ENCODE results near the gene IGF1. TPM values are rescaled to one million over a fixed set of nuclear protein-coding genes. Genes with fewer than 3 reads are reported as not detected.
"Not testable (repeated sequence)": the region's sequence is repeated elsewhere in the genome, so short reads cannot be mapped to it uniquely, and the experiment has no call there.

IGF1 gene
- total RNA-seq, 2 donors from 2014 or later, result 1.0 TPM; not detected in 1

GRCh38 chr12:102462386-102462785 is 18.0 kb downstream of the IGF1 start:
- ATAC-seq (replicated peaks), result no peak
- no peak overlapping the region for H3K27ac Mint-ChIP-seq
- H3K4me1 Mint-ChIP-seq, result no peaks in the 10 kb centered on the region
- no peaks in the 10 kb centered on the region for H3K36me3 Mint-ChIP-seq (ENCODE audit: low read depth)
- H3K4me3 Mint-ChIP-seq, result no peak overlapping the region
- peaks cover 4% of the 10 kb centered on the region for H3K9me3 Mint-ChIP-seq
- peaks cover 12% of the 10 kb centered on the region for H3K27me3 Mint-ChIP-seq

GRCh38 chr12:102461501-102461900 is 18.9 kb downstream of the IGF1 start:
- Mint-ChIP-seq H3K4me1 (no peaks in the 10 kb centered on the region), H3K27ac (no peak overlapping the region), H3K36me3 (ENCODE audit: low read depth) (no peaks in the 10 kb centered on the region), H3K27me3 (peaks cover 11% of the 10 kb centered on the region), H3K9me3 (peaks cover 4% of the 10 kb centered on the region), H3K4me3 (no peak overlapping the region)
- ATAC-seq (replicated peaks), result no peak

- Mint-ChIP-seq H3K4me3 (no peak overlapping the region), H3K27me3 (peaks cover 9% of the 10 kb centered on the region), H3K4me1 (no peaks in the 10 kb centered on the region), H3K9me3 (peaks cover 4% of the 10 kb centered on the region), H3K27ac (no peak overlapping the region), H3K36me3 (ENCODE audit: low read depth) (no peaks in the 10 kb centered on the region)
- no peak for ATAC-seq (replicated peaks)
Observed at GRCh38 chr12:102459314-102459713, 21.0 kb downstream of the IGF1 start.

- peaks cover 11% of the 10 kb centered on the region for H3K9me3 Mint-ChIP-seq
- ATAC-seq (replicated peaks), result no peak
- H3K36me3 Mint-ChIP-seq (ENCODE audit: low read depth), result no peaks in the 10 kb centered on the region
- H3K27ac Mint-ChIP-seq, result no peak overlapping the region
- H3K4me3 Mint-ChIP-seq, result no peak overlapping the region
- no peaks in the 10 kb centered on the region for H3K4me1 Mint-ChIP-seq
- peaks cover 9% of the 10 kb centered on the region for H3K27me3 Mint-ChIP-seq
Observed at GRCh38 chr12:102454808-102455760, 25.3 kb downstream of the IGF1 start.

GRCh38 chr12:102454330-102454729 is 26.0 kb downstream of the IGF1 start:
- H3K36me3 Mint-ChIP-seq (ENCODE audit: low read depth), result no peaks in the 10 kb centered on the region
- H3K27me3 Mint-ChIP-seq, result peaks cover 5% of the 10 kb centered on the region
- no peak overlapping the region for H3K4me3 Mint-ChIP-seq
- peaks cover 11% of the 10 kb centered on the region for H3K9me3 Mint-ChIP-seq
- no peak overlapping the region for H3K27ac Mint-ChIP-seq
- no peak for ATAC-seq (replicated peaks)
- no peaks in the 10 kb centered on the region for H3K4me1 Mint-ChIP-seq

- peaks cover 7% of the 10 kb centered on the region for H3K9me3 Mint-ChIP-seq
- H3K4me1 Mint-ChIP-seq, result no peaks in the 10 kb centered on the region
Observed at GRCh38 chr12:102452605-102453004, 27.8 kb downstream of the IGF1 start.

GRCh38 chr12:102449018-102449417 is 31.3 kb downstream of the IGF1 start:
- H3K9me3 Mint-ChIP-seq; ATAC-seq (replicated peaks); H3K36me3 Mint-ChIP-seq (ENCODE audit: low read depth); H3K27me3 Mint-ChIP-seq; H3K4me1 Mint-ChIP-seq; H3K4me3 Mint-ChIP-seq; H3K27ac Mint-ChIP-seq: not testable (repeated sequence)

More at GRCh38 chr12:102452605-102453004, 27.8 kb downstream of the IGF1 start:
- no peak overlapping the region for H3K4me3 Mint-ChIP-seq
- H3K36me3 Mint-ChIP-seq (ENCODE audit: low read depth), result no peaks in the 10 kb centered on the region
- ATAC-seq (replicated peaks), result no peak
- no peak overlapping the region for H3K27ac Mint-ChIP-seq
- no peaks in the 10 kb centered on the region for H3K27me3 Mint-ChIP-seq

GRCh38 chr12:102447426-102447825 is 32.9 kb downstream of the IGF1 start:
- not testable (repeated sequence) for ATAC-seq (replicated peaks); H3K27ac Mint-ChIP-seq; H3K4me3 Mint-ChIP-seq; H3K9me3 Mint-ChIP-seq; H3K27me3 Mint-ChIP-seq; H3K36me3 Mint-ChIP-seq (ENCODE audit: low read depth); H3K4me1 Mint-ChIP-seq

- Mint-ChIP-seq H3K4me3 (no peak overlapping the region), H3K4me1 (no peaks in the 10 kb centered on the region), H3K27me3 (no peaks in the 10 kb centered on the region), H3K36me3 (ENCODE audit: low read depth) (no peaks in the 10 kb centered on the region), H3K9me3 (no peaks in the 10 kb centered on the region), H3K27ac (no peak overlapping the region)
- ATAC-seq (replicated peaks), result no peak
Observed at GRCh38 chr12:102444707-102445106, 35.7 kb downstream of the IGF1 start.

- no peak overlapping the region for H3K27ac Mint-ChIP-seq
- H3K27me3 Mint-ChIP-seq, result no peaks in the 10 kb centered on the region
- no peaks in the 10 kb centered on the region for H3K36me3 Mint-ChIP-seq (ENCODE audit: low read depth)
- H3K4me3 Mint-ChIP-seq, result no peak overlapping the region
- no peaks in the 10 kb centered on the region for H3K4me1 Mint-ChIP-seq
- no peak for ATAC-seq (replicated peaks)
- H3K9me3 Mint-ChIP-seq, result no peaks in the 10 kb centered on the region
Observed at GRCh38 chr12:102444093-102444492, 36.3 kb downstream of the IGF1 start.

- Mint-ChIP-seq H3K4me3 (no peak overlapping the region), H3K27me3 (no peaks in the 10 kb centered on the region), H3K4me1 (no peaks in the 10 kb centered on the region), H3K9me3 (no peaks in the 10 kb centered on the region), H3K36me3 (ENCODE audit: low read depth) (no peaks in the 10 kb centered on the region), H3K27ac (no peak overlapping the region)
- ATAC-seq (replicated peaks), result peak; percentile 67
Observed at GRCh38 chr12:102441077-102441596, 39.2 kb downstream of the IGF1 start.

GRCh38 chr12:102439426-102440405 is 40.6 kb downstream of the IGF1 start:
- H3K36me3 Mint-ChIP-seq (ENCODE audit: low read depth), result no peaks in the 10 kb centered on the region
- no peaks in the 10 kb centered on the region for H3K27me3 Mint-ChIP-seq
- H3K4me1 Mint-ChIP-seq, result no peaks in the 10 kb centered on the region
- no peak overlapping the region for H3K27ac Mint-ChIP-seq
- ATAC-seq (replicated peaks), result no peak
- H3K9me3 Mint-ChIP-seq, result no peaks in the 10 kb centered on the region
- H3K4me3 Mint-ChIP-seq, result no peak overlapping the region

GRCh38 chr12:102438827-102439210 is 41.5 kb downstream of the IGF1 start:
- Mint-ChIP-seq H3K9me3 (no peaks in the 10 kb centered on the region), H3K36me3 (ENCODE audit: low read depth) (no peaks in the 10 kb centered on the region), H3K27ac (no peak overlapping the region), H3K27me3 (no peaks in the 10 kb centered on the region), H3K4me1 (no peaks in the 10 kb centered on the region), H3K4me3 (no peak overlapping the region)
- ATAC-seq (replicated peaks), result no peak

GRCh38 chr12:102438047-102438826 is 42.1 kb downstream of the IGF1 start:
- Mint-ChIP-seq H3K36me3 (ENCODE audit: low read depth) (no peaks in the 10 kb centered on the region), H3K27ac (no peak overlapping the region), H3K27me3 (no peaks in the 10 kb centered on the region), H3K9me3 (no peaks in the 10 kb centered on the region), H3K4me3 (no peak overlapping the region), H3K4me1 (no peaks in the 10 kb centered on the region)
- ATAC-seq (replicated peaks), result no peak

Measured in activated T-helper 17 cell treated with anti-CD3 and anti-CD28 coated beads, Interleukin-2, amount 50 U/mL, for 72 hours (primary cell).